Erythroblast (primary cell): ENCODE results near the gene HTR6.

ENCODE experiments used
- GATA1 ChIP-seq: IDR thresholded peaks from 2 replicates; pipeline ENCODE4 v1.6.1; 2011; ENCODE audit warnings: low read depth, mild to moderate bottlenecking, control low read depth, low read length, moderate library complexity
- POLR2A ChIP-seq: IDR thresholded peaks from 2 replicates; pipeline ENCODE4 v1.6.1; 2011; ENCODE audit warnings: mild to moderate bottlenecking, low read length

GRCh38 chr1:19619697-19620384 is 44.8 kb upstream of the HTR6 start:
- TF ChIP-seq POLR2A (no peak), GATA1 (no peak)
